Endothelial cell of umbilical vein (primary cell): Measurements from ENCODE around the gene PIF1. TPM values are rescaled to one million over a fixed set of nuclear protein-coding genes. Genes with fewer than 3 reads are reported as not detected.

Experiments used
- BruUV-seq: library from RNA; stranded (reverse); fragments of 400-500 nt; replicated peaks from 2 replicates; lab custom pipeline; 2021; lab: Mats Ljungman, UMichigan
- CTCF ChIA-PET: fragments of 300-600, 350-600 bp; sonication (Branson Sonifier 250); formaldehyde crosslinking; loops from one replicate; lab custom pipeline; 2021; ENCODE audit warnings: antibody characterized with exemption, inconsistent platforms; lab: Charles Lee
- POLR2A ChIA-PET: fragments of 300-600, 350-600 bp; sonication (Branson Sonifier 250); formaldehyde crosslinking; loops from one replicate; lab custom pipeline; 2021; ENCODE audit warnings: antibody characterized with exemption, inconsistent platforms; lab: Charles Lee
- DNase-seq: peaks from one replicate; pipeline ENCODE4 v3.0.0-alpha.2; 2011; ENCODE audit warnings: low read depth, low spot score
- FAIRE-seq: peaks from 2 replicates; lab custom pipeline; 2011; peaks lifted over from hg19 to GRCh38; lab: Jason Lieb, UNC
- H2AFZ ChIP-seq: 2 replicates; pipeline ENCODE4 v1.6.0; 2012; ENCODE audit warnings: low read depth, low read length, control low read depth, inconsistent platforms
- H3K27ac ChIP-seq: 2 replicates; pipeline ENCODE4 v1.5.1; 2011; ENCODE audit warnings: low read depth, mild to moderate bottlenecking, control low read depth, low read length, moderate library complexity; ENCODE audit not compliant: insufficient read depth
- H3K27me3 ChIP-seq, 2 experiments: 2 replicates each; pipeline versions ENCODE4 v1.6.0 to v1.6.1; 2011; ENCODE audit warnings: low read length in 2 of 2, mixed read lengths in 1 of 2; ENCODE audit not compliant: control insufficient read depth in 2 of 2, insufficient read depth in 2 of 2
- H3K36me3 ChIP-seq, 2 experiments: 2 replicates in 1 of 2; 3 replicates in 1 of 2; pipeline ENCODE4 v1.5.1; 2011; ENCODE audit warnings: low read length in 2 of 2, mild to moderate bottlenecking in 1 of 2, moderate library complexity in 1 of 2; ENCODE audit not compliant: control insufficient read depth in 2 of 2, insufficient read depth in 2 of 2; ENCODE audit errors: extremely low read depth in 1 of 2
- H3K4me1 ChIP-seq: 3 replicates; pipeline ENCODE4 v1.5.1; 2011; ENCODE audit warnings: mild to moderate bottlenecking, low read length; ENCODE audit not compliant: control insufficient read depth, insufficient read depth; ENCODE audit errors: extremely low read depth
- H3K4me2 ChIP-seq: 2 replicates; pipeline ENCODE4 v1.6.1; 2011; ENCODE audit warnings: low read length, control low read depth, mixed read lengths; ENCODE audit not compliant: insufficient read depth
- H3K4me3 ChIP-seq, 3 experiments: fragments of 200-600 bp in 1 of 3; sonication (generic), shearing (Covaris generic) in 1 of 3; replicated peaks in 1 of 3; 2 replicates each; pipeline ENCODE4 v1.5.1; 2011 to 2016; ENCODE audit warnings: control low read depth in 3 of 3, low read length in 3 of 3, mild to moderate bottlenecking in 2 of 3, inconsistent platforms in 1 of 3, low read depth in 1 of 3, moderate library complexity in 1 of 3; ENCODE audit not compliant: insufficient read depth in 1 of 3
- H3K79me2 ChIP-seq: 2 replicates; pipeline ENCODE4 v1.6.0; 2012; ENCODE audit warnings: low read length, inconsistent platforms; ENCODE audit not compliant: control insufficient read depth, insufficient read depth
- H3K9ac ChIP-seq: replicated peaks from 2 replicates; pipeline ENCODE3; 2011; ENCODE audit warnings: low read length, control low read depth; ENCODE audit not compliant: insufficient read depth; ENCODE audit errors: extremely low read depth
- H3K9me1 ChIP-seq: replicated peaks from 3 replicates; pipeline ENCODE4 v1.6.0; 2011; ENCODE audit warnings: mild to moderate bottlenecking, low read length; ENCODE audit not compliant: control insufficient read depth, insufficient read depth; ENCODE audit errors: extremely low read depth
- H3K9me3 ChIP-seq: replicated peaks from 2 replicates; pipeline ENCODE4 v1.5.1; 2012; ENCODE audit warnings: low read length, inconsistent platforms; ENCODE audit not compliant: control insufficient read depth, insufficient read depth
- H4K20me1 ChIP-seq: replicated peaks from 2 replicates; pipeline ENCODE3; 2011; ENCODE audit warnings: mild to moderate bottlenecking, low read length; ENCODE audit not compliant: control insufficient read depth, insufficient read depth; ENCODE audit errors: extremely low read depth
- CTCF ChIP-seq, 2 donors: IDR thresholded peaks; 1 replicate in 1 of 2; 2 replicates in 1 of 2; pipeline ENCODE4 v1.5.1; 2011; ENCODE audit warnings: low read length in 2 of 2, mild to moderate bottlenecking in 2 of 2, moderate library complexity in 2 of 2, control low read depth in 1 of 2, inconsistent platforms in 1 of 2, low read depth in 1 of 2; ENCODE audit not compliant: insufficient read depth in 1 of 2; ENCODE audit errors: extremely low read depth in 1 of 2
- EZH2 ChIP-seq: IDR thresholded peaks from 2 replicates; pipeline ENCODE4 v1.6.1; 2012; ENCODE audit warnings: borderline replicate concordance, low read depth, mild to moderate bottlenecking, moderate library complexity, low read length, inconsistent platforms; ENCODE audit not compliant: severe bottlenecking
- FOS ChIP-seq: IDR thresholded peaks from 2 replicates; pipeline ENCODE4 v1.6.1; 2011; ENCODE audit warnings: mild to moderate bottlenecking, low read length, moderate library complexity, borderline replicate concordance; ENCODE audit not compliant: insufficient read depth
- GATA2 ChIP-seq: IDR thresholded peaks from 2 replicates; pipeline ENCODE4 v1.7.0; 2011; ENCODE audit warnings: low read depth, mild to moderate bottlenecking, moderate library complexity, mixed read lengths, low read length; ENCODE audit not compliant: insufficient read length, insufficient read depth
- JUN ChIP-seq: IDR thresholded peaks from 2 replicates; pipeline ENCODE4 v1.6.1; 2011; ENCODE audit warnings: borderline replicate concordance, low read depth; ENCODE audit not compliant: insufficient read length, insufficient read depth
- MAX ChIP-seq: IDR thresholded peaks from 2 replicates; pipeline ENCODE4 v1.6.1; 2011; ENCODE audit not compliant: insufficient read depth, insufficient read length
- MYC ChIP-seq: IDR thresholded peaks from one replicate; pipeline ENCODE4 v1.6.1; 2011; ENCODE audit warnings: mild to moderate bottlenecking, low read depth, low read length
- POLR2A ChIP-seq: IDR thresholded peaks from 2 replicates; pipeline ENCODE4 v1.6.1; 2012; ENCODE audit warnings: low read depth, mild to moderate bottlenecking, control low read depth, low read length
- POLR2AphosphoS5 ChIP-seq: IDR thresholded peaks from 2 replicates; pipeline ENCODE4 v1.6.1; 2012; ENCODE audit warnings: low read depth, mild to moderate bottlenecking, control low read depth, low read length, moderate library complexity; ENCODE audit not compliant: insufficient read depth
- dilution Hi-C: fragments of 300-500 bp; cut with MboI; formaldehyde crosslinking; loops from one replicate; pipeline ENCODE4 v1.15.0; 2019; ENCODE audit warnings: low sequenced_read_pairs; ENCODE audit not compliant: extremely low pct_ligation_motif_present
- intact Hi-C: fragments of 100-400 bp; cut with micrococcal nuclease; formaldehyde crosslinking; loops from one replicate; pipeline ENCODE4 v1.10.0; 2022
- polyA plus RNA-seq, 4 experiments: library from polyadenylated mRNA; depleted of rRNA in 3 of 4; stranded (reverse) in 3 of 4; unstranded in 1 of 4; fragments of >200 nt; gene quantifications; 2 replicates each; pipeline versions ENCODE4 v1.2.1 to v1.2.3, GENCODE V29; 2011 to 2012; ENCODE audit warnings: missing spikeins in 1 of 4
- total RNA-seq: library from RNA; stranded (reverse); gene quantifications from 2 replicates; pipeline ENCODE4 v1.2.3, GENCODE V29; 2021

Gene PIF1
- total and polyA plus RNA-seq, 2 donors (not counting 3 experiments of a cell fraction or from before 2014, with no cell fraction given): 18.6 to 52.7 TPM

GRCh38 chr15:64833690-64834089, 8.2 kb upstream of the PIF1 start:
- Histone ChIP-seq H4K20me1 (no peaks in the 10 kb centered on the region), H3K9ac (no peak overlapping the region), H3K9me3 (no peaks in the 10 kb centered on the region), H3K4me3 (no peak overlapping the region), H2AFZ (no peak overlapping the region), H3K79me2 (no peaks in the 10 kb centered on the region), H3K27me3 (no peaks in the 10 kb centered on the region), H3K4me2 (no peak overlapping the region), H3K9me1 (no peaks in the 10 kb centered on the region), H3K36me3 (no peaks in the 10 kb centered on the region), H3K4me1 (peaks cover 4% of the 10 kb centered on the region), H3K27ac (no peak overlapping the region)
- dilution Hi-C loops (no loop called here), intact Hi-C loops (no loop called here)
- no TSS peak for BruUV-seq
- TF ChIP-seq POLR2A (no peak), MAX (no peak), GATA2 (no peak), POLR2AphosphoS5 (no peak), EZH2 (no peak), FOS (no peak), MYC (no peak), CTCF (IDR thresholded peaks at IDR 0.05; ENCODE audit: extremely low read depth in 1 of 2, insufficient read depth in 1 of 2, low read depth in 1 of 2, low read length in 2 of 2) (no peak), JUN (no peak)
- ChIA-PET POLR2A (no interaction called here), CTCF (interaction anchor here (0.7 to 2.1 kb wide), 5 partner anchors 12 to 106 kb away, joined by 3 to 6 read pairs (median 3); no protein-coding TSS in a partner anchor)
- no peak for FAIRE-seq
- DNase-seq: no peak
